ENCODE data around the gene HPS4. TPM values are rescaled to one million over a fixed set of nuclear protein-coding genes. Genes with fewer than 3 reads are reported as not detected.

Gene HPS4
- total RNA-seq, 1 experiment from 2014 or later = 35.4 TPM

DNA sequence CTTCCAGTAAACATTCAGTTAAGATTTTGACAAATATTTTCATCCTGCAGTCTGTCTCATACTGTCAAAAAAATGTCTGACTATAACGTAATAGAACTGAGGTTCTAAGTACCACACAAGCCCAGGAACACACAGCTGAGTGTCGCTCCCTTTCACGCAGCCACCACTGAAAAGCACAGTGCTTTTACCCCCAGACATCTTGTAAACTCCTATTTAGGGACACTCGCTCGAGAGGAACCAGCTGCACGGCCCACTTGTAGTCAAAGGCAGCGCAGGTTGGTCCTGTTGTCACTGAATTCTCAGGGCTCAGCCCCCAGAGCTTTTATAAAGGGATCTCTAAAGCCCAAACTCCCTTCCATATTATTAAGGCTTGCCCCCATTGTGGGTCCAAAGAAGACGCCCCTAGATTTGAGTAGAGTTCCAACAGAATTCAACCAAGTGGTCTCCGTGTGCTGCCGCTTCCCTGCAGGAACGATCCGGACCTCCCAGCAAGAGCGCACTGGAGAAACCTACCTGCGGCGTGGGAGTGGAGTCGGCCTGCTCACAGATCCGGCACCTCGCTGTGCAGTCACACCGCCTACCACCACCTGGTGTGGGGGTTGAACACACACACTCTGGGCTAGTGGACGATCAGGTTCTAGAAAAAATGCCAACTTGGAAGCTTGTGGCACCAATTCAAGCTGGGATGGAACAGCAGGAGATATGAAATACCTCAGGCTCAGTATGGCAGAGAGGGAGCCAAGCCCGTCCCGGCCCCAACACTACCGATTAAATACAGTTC, 31.2 kb downstream of the HPS4 start (continued):
- no peak for TF ChIP-seq ZFX (IDR thresholded peaks at IDR 0.05)
- no peak for TF ChIP-seq RAD21 (IDR thresholded peaks at IDR 0.05; ENCODE audit: low read depth)
- TF ChIP-seq FOSL1 (IDR thresholded peaks at IDR 0.05; ENCODE audit: low read depth) = no peak
- TF ChIP-seq POLR2A (IDR thresholded peaks at IDR 0.05; ENCODE audit: borderline replicate concordance, extremely low read depth, insufficient read depth, insufficient read length) = no peak
- TF ChIP-seq POLR2AphosphoS5 (IDR thresholded peaks at IDR 0.05; ENCODE audit: low read depth, low read length) = no peak

DNA sequence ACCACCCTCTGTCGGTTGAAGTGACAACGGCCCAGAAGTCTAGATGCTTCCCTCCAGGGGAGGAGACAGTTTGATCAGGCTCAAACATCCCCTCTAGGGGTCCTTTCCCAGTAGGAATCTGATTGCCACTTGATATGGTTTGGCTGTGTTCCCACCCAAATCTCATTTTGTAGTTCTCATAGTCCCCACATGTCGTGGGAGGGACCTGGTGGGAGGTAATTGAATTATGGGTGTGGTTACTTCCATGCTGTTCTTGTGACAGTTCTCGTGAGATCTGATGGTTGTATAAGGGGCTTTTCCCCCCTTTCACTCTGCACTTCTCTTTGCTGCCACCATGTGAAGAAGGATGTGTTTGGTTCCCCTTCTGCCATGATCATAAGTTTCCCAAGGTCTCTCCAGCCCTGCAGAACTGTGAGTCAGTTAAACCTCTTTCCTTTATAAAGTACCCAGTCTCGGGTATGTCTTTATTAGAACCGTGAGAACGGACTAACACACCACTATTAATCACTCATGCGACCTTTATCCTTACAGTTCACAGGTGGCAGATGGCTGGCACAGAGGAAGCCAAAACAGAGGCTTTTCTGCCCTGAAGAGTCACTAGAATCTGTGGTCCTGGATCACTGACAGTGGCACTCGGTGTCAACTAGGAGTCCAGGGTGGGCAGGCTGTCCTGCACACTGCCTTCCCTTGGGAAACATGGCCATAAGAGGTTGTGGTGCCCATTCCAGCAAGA, 33.0 kb downstream of the HPS4 start:
- H2AFZ ChIP-seq (ENCODE audit: low read depth, low read length, poor library complexity, severe bottlenecking) = no peak overlapping the region
- no peaks in the 10 kb centered on the region for H3K27me3 ChIP-seq (ENCODE audit: insufficient read depth, low read length)
- H3K36me3 ChIP-seq (ENCODE audit: control insufficient read depth in 1 of 2, insufficient read depth in 2 of 2, low read length in 2 of 2) = peaks cover 3% of the 10 kb centered on the region in 2 experiments; a peak in 2 of 4 replicates
- CTCF ChIA-PET = no interaction called here
- BruUV-seq (replicated peaks) = no TSS peak
- intact Hi-C loops (cut with micrococcal nuclease) = no loop called here
- H3K9me3 ChIP-seq (ENCODE audit: control insufficient read depth in 1 of 2, insufficient read depth in 1 of 2, low read depth in 1 of 2, low read length in 2 of 2) = no peaks in the 10 kb centered on the region
- DNase-seq (ENCODE audit: low read depth, low spot score) = no peak
- no peak for ATAC-seq
- RAD21 ChIA-PET (ENCODE audit: low non-redundant PET in 1 of 2, low total read pairs in 2 of 2, uncharacterized antibody in 2 of 2, unreplicated experiment in 2 of 2) = no interaction called here
- no peak overlapping the region for H3K4me3 ChIP-seq (replicated peaks in 1 of 2; ENCODE audit: low read depth in 1 of 2, low read length in 2 of 2)
- H3K79me2 ChIP-seq (ENCODE audit: insufficient read depth, low read length) = no peaks in the 10 kb centered on the region
- H4K20me1 ChIP-seq (ENCODE audit: insufficient read depth) = no peaks in the 10 kb centered on the region
- no peak overlapping the region for H3K4me2 ChIP-seq (ENCODE audit: low read length)
- no peaks in the 10 kb centered on the region for H3K4me1 ChIP-seq (ENCODE audit: control insufficient read depth in 1 of 2, insufficient read depth in 2 of 2, low read length in 2 of 2)
- H3K9me2 ChIP-seq (ENCODE audit: insufficient read depth) = no peaks in the 10 kb centered on the region
- no peak overlapping the region for H3K9ac ChIP-seq (ENCODE audit: low read length)
- H3K27ac ChIP-seq (ENCODE audit: low read depth, low read length) = no peak overlapping the region
- no peak for TF ChIP-seq POLR2AphosphoS5 (IDR thresholded peaks at IDR 0.05; ENCODE audit: low read depth, low read length)
- TF ChIP-seq, protein P1, sequence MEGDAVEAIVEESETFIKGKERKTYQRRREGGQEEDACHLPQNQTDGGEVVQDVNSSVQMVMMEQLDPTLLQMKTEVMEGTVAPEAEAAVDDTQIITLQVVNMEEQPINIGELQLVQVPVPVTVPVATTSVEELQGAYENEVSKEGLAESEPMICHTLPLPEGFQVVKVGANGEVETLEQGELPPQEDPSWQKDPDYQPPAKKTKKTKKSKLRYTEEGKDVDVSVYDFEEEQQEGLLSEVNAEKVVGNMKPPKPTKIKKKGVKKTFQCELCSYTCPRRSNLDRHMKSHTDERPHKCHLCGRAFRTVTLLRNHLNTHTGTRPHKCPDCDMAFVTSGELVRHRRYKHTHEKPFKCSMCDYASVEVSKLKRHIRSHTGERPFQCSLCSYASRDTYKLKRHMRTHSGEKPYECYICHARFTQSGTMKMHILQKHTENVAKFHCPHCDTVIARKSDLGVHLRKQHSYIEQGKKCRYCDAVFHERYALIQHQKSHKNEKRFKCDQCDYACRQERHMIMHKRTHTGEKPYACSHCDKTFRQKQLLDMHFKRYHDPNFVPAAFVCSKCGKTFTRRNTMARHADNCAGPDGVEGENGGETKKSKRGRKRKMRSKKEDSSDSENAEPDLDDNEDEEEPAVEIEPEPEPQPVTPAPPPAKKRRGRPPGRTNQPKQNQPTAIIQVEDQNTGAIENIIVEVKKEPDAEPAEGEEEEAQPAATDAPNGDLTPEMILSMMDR (IDR thresholded peaks at IDR 0.05 in 2 of 3, conservative IDR thresholded peaks at IDR 0.05 in 1 of 3; ENCODE audit: borderline replicate concordance in 1 of 3, insufficient read depth in 1 of 3, low read depth in 2 of 3, low read length in 2 of 3) = no peak
- TF ChIP-seq CEBPB (IDR thresholded peaks at IDR 0.05; ENCODE audit: low read depth) = no peak
- TF ChIP-seq SP1 (IDR thresholded peaks at IDR 0.05; ENCODE audit: low read depth) = no peak
- TF ChIP-seq EZH2 (IDR thresholded peaks at IDR 0.05) = no peak
- no peak for TF ChIP-seq SIN3A (IDR thresholded peaks at IDR 0.05; ENCODE audit: low read depth)
- TF ChIP-seq CBX3 (IDR thresholded peaks at IDR 0.05; ENCODE audit: low read depth) = no peak
- TF ChIP-seq RAD21 (IDR thresholded peaks at IDR 0.05; ENCODE audit: low read depth) = no peak
- TF ChIP-seq ATF3 (IDR thresholded peaks at IDR 0.05) = no peak
- no peak for TF ChIP-seq EZH2phosphoT487 (IDR thresholded peaks at IDR 0.05; ENCODE audit: borderline replicate concordance)
- no peak for TF ChIP-seq EGR1 (IDR thresholded peaks at IDR 0.05; ENCODE audit: low read depth)
- TF ChIP-seq ZFX (IDR thresholded peaks at IDR 0.05) = no peak
- no peak for TF ChIP-seq SRF (IDR thresholded peaks at IDR 0.05; ENCODE audit: low read depth)
- POLR2A ChIA-PET = no interaction called here
